Activated naive CD8-positive, alpha-beta T cell treated with anti-CD3 and anti-CD28 coated beads, Interleukin-2, amount 50 U/mL, for 16 hours (primary cell): ENCODE measurements around the gene DGCR8.

ENCODE experiments used
- DNase-seq: peaks from one replicate; pipeline ENCODE4 v3.0.0-alpha.2; 2020; ENCODE audit warnings: low read depth, low spot score

DGCR8 gene

GRCh38 chr22:20089977-20090729 lies 10.1 kb downstream of the DGCR8 start:
- DNase-seq = no peak

GRCh38 chr22:20090730-20091240 lies 10.7 kb downstream of the DGCR8 start:
- no peak for DNase-seq

- no peak for DNase-seq
Observed at GRCh38 chr22:20091690-20092476, 11.8 kb downstream of the DGCR8 start.

- DNase-seq = no peak
Observed at GRCh38 chr22:20092477-20092854, 12.4 kb downstream of the DGCR8 start.

- no peak for DNase-seq
Observed at GRCh38 chr22:20093418-20094196, 13.6 kb downstream of the DGCR8 start.

- no peak for DNase-seq
Observed at GRCh38 chr22:20094197-20094807, 14.3 kb downstream of the DGCR8 start.

GRCh38 chr22:20095521-20095920 lies 15.5 kb downstream of the DGCR8 start:
- no peak for DNase-seq

- DNase-seq = no peak
Observed at GRCh38 chr22:20096574-20097420, 16.8 kb downstream of the DGCR8 start.

- no peak for DNase-seq
Observed at GRCh38 chr22:20099099-20099711, 19.2 kb downstream of the DGCR8 start.

- DNase-seq = no peak
Observed at GRCh38 chr22:20101638-20102037, 21.6 kb downstream of the DGCR8 start.

- DNase-seq = no peak
Observed at GRCh38 chr22:20102203-20102780, 22.3 kb downstream of the DGCR8 start.

GRCh38 chr22:20105456-20106204 lies 25.6 kb downstream of the DGCR8 start:
- no peak for DNase-seq

GRCh38 chr22:20106205-20106848 lies 26.3 kb downstream of the DGCR8 start:
- no peak for DNase-seq

GRCh38 chr22:20106849-20107237 lies 26.8 kb downstream of the DGCR8 start:
- DNase-seq = no peak

- DNase-seq = no peak
Observed at GRCh38 chr22:20107471-20107901, 27.4 kb downstream of the DGCR8 start.

GRCh38 chr22:20107951-20108756 lies 28.1 kb downstream of the DGCR8 start:
- no peak for DNase-seq

GRCh38 chr22:20108757-20109230 lies 28.8 kb downstream of the DGCR8 start:
- DNase-seq = no peak
